Lung (tissue), 12 donors: ENCODE data around the gene MT1F. TPM values are rescaled to one million over a fixed set of nuclear protein-coding genes. Genes with fewer than 3 reads are reported as not detected.
"Not testable (repeated sequence)": the region's sequence is repeated elsewhere in the genome, so short reads cannot be mapped to it uniquely, and the experiment has no call there.

ENCODE experiments used
- ATAC-seq: fragments of 200-7000 bp; cut with Tn5 transposase; one replicate; pipeline ENCODE4 v1.9.1; 2020; ENCODE audit warnings: moderate number of reproducible peaks; ENCODE audit not compliant: insufficient read depth, low FRiP score
- DNase-seq, 3 donors: peaks; one replicate each; pipeline ENCODE4 v3.0.0-alpha.2; 2013 to 2017
- H3K27ac ChIP-seq, 2 donors: one replicate each; pipeline ENCODE4 v1.5.1; 2013; ENCODE audit warnings: mild to moderate bottlenecking in 2 of 2, moderate library complexity in 2 of 2, control low read depth in 1 of 2, inconsistent platforms in 1 of 2, low read depth in 1 of 2, low read length in 1 of 2
- H3K27me3 ChIP-seq, 3 donors: one replicate each; pipeline ENCODE4 v1.5.1; 2013; ENCODE audit warnings: low read length in 2 of 3; ENCODE audit not compliant: control insufficient read depth in 3 of 3, insufficient read depth in 3 of 3
- H3K36me3 ChIP-seq, 4 donors: one replicate each; pipeline ENCODE4 v1.5.1; 2013; ENCODE audit warnings: low read length in 4 of 4, mild to moderate bottlenecking in 1 of 4, moderate library complexity in 1 of 4; ENCODE audit not compliant: control insufficient read depth in 4 of 4, insufficient read depth in 4 of 4
- H3K4me1 ChIP-seq, 5 donors: one replicate each; pipeline ENCODE4 v1.5.1; 2013; ENCODE audit warnings: low read length in 5 of 5, mild to moderate bottlenecking in 2 of 5, moderate library complexity in 1 of 5; ENCODE audit not compliant: control insufficient read depth in 5 of 5, insufficient read depth in 5 of 5
- H3K4me3 ChIP-seq: one replicate; pipeline ENCODE4 v1.5.1; 2013; ENCODE audit warnings: mild to moderate bottlenecking, control low read depth, moderate library complexity
- H3K9ac ChIP-seq, 2 donors: one replicate each; pipeline ENCODE4 v1.5.1; 2013; ENCODE audit warnings: low read length in 2 of 2, control low read depth in 1 of 2; ENCODE audit not compliant: insufficient read depth in 1 of 2
- H3K9me3 ChIP-seq, 4 donors: one replicate each; pipeline ENCODE4 v1.5.1; 2013; ENCODE audit warnings: low read length in 3 of 4, mild to moderate bottlenecking in 1 of 4, moderate library complexity in 1 of 4; ENCODE audit not compliant: control insufficient read depth in 4 of 4, insufficient read depth in 3 of 4
- WGBS, 2 donors: extraction: QIAGEN DNeasy Blood & Tissue Kit; methylation state at CpG; one replicate each; pipeline ENCODE4 v1.1.7; 2013; 5-methylcytosine and 5-hydroxymethylcytosine counted together
- polyA plus RNA-seq, 2 donors: library from polyadenylated mRNA; stranded (reverse); fragments of 200-250 nt; gene quantifications; one replicate each; pipeline ENCODE4 v1.2.1, GENCODE V29; 2013
- total RNA-seq, 2 donors: library from RNA; depleted of rRNA in 1 of 2; stranded (reverse); fragments of >200 nt in 1 of 2; gene quantifications; one replicate each; pipeline ENCODE4 v1.2.1, GENCODE V29; 2014 to 2021
- TF ChIP-seq, protein P1 (sequence below): IDR thresholded peaks from 2 replicates; pipeline ENCODE4 v1.5.1; 2012; ENCODE audit warnings: mild to moderate bottlenecking; ENCODE audit errors: control extremely low read depth, extremely low read depth
- donor health status: control.
- donor health status: control.
- donor health status: Bipolar disorder and iron deficiency.
- donor health status: healthy.
- donor health status: DM: yes; HTN: yes; CAD: no.

MT1F gene
- total and polyA plus RNA-seq, 4 donors, result 3.6 to 42.0 (median 20.9) TPM

DNA sequence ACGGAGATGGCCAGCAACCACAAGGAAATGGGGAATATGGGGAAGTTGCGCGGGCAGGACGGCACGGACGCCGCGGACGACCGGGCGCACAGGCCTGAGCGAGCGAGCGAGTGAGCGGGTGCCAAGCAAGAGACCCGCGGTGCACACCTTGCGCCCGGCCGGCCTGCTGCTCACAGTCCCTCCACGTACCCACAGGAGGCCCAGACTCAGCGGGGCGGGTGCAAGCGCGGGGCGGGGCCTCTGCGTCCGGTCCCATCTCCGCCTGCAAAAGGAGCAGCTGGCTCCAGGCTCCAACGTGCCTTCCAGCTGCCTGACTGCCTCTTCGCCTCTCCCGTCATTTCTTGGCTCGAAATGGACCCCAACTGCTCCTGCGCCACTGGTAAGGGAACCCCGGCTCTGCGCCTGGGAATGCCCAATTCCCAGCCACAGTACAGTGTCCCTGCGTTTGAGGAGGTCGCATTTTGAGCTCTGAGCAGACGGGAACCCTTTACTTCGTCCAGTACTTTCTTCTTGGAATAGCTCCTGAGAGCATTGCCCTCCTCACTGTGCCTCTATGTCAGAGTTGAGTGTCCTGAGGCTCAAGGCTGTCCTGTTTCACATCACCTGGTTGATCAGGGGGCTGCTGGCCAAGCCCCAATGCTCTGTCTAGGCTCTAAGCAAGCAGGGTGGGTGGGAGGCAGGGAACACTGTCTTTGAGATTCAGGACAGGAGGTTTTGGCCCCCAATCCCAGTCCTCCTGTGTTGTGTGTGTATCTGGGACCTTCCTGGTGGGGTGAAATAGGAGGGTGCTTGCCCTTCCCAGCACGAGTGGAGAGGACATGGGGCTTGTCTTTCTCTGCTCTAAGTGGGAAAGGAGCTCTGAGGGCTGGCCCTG lies 40.3 kb upstream of the MT1F start:
- H3K4me1 ChIP-seq, result peaks cover 0 to 14% (median 7%) of the 10 kb centered on the region in 5 donors
- ATAC-seq (peak; percentile 85), DNase-seq (peak; percentile 90 to 95 (median 92))
- peak overlapping the region in 1 of 2 donors; percentile 75 for H3K27ac ChIP-seq
- 2 to 4% methylated on average over 36 to 41 of the region's 41 CpGs for WGBS, 2 donors
- peaks cover 0 to 2% (median 0%) of the 10 kb centered on the region in 4 donors for H3K9me3 ChIP-seq
- peak overlapping the region; percentile 1 for H3K4me3 ChIP-seq
- TF ChIP-seq, protein P1, sequence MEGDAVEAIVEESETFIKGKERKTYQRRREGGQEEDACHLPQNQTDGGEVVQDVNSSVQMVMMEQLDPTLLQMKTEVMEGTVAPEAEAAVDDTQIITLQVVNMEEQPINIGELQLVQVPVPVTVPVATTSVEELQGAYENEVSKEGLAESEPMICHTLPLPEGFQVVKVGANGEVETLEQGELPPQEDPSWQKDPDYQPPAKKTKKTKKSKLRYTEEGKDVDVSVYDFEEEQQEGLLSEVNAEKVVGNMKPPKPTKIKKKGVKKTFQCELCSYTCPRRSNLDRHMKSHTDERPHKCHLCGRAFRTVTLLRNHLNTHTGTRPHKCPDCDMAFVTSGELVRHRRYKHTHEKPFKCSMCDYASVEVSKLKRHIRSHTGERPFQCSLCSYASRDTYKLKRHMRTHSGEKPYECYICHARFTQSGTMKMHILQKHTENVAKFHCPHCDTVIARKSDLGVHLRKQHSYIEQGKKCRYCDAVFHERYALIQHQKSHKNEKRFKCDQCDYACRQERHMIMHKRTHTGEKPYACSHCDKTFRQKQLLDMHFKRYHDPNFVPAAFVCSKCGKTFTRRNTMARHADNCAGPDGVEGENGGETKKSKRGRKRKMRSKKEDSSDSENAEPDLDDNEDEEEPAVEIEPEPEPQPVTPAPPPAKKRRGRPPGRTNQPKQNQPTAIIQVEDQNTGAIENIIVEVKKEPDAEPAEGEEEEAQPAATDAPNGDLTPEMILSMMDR, result no peak
- no peak overlapping the region for H3K9ac ChIP-seq
- peaks cover 0 to 40% (median 6%) of the 10 kb centered on the region in 3 donors for H3K27me3 ChIP-seq
- no peaks in the 10 kb centered on the region for H3K36me3 ChIP-seq

DNA sequence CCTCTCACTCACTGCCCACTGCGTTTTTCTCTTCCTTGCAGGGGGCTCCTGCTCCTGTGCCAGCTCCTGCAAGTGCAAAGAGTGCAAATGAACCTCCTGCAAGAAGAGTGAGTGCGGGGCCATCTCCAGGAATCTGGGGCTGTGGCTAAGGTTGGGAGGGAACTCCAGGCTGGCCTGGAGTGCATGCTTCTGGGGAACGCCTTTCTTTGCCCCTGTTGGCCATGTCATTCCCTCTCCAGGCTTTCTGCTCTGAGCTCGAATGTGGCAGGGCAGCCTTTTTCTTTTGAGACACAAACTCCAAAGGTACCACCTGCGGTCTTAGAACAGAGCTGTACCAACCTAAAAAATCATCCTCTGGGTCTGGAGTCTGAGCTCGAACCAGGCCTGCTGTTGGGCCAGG lies 39.6 kb upstream of the MT1F start:
- H3K27ac ChIP-seq, result no peak overlapping the region
- peaks cover 0 to 2% (median 0%) of the 10 kb centered on the region in 4 donors for H3K9me3 ChIP-seq
- DNase-seq (no peak), ATAC-seq (no peak)
- WGBS, 2 donors, result 50 to 83% methylated on average over 6 of the region's 6 CpGs
- H3K36me3 ChIP-seq, result no peaks in the 10 kb centered on the region
- no peak overlapping the region for H3K4me3 ChIP-seq
- TF ChIP-seq, protein P1, result no peak
- no peak overlapping the region for H3K9ac ChIP-seq
- H3K27me3 ChIP-seq, result peaks cover 0 to 40% (median 6%) of the 10 kb centered on the region in 3 donors
- H3K4me1 ChIP-seq, result peaks cover 0 to 14% (median 7%) of the 10 kb centered on the region in 5 donors

DNA sequence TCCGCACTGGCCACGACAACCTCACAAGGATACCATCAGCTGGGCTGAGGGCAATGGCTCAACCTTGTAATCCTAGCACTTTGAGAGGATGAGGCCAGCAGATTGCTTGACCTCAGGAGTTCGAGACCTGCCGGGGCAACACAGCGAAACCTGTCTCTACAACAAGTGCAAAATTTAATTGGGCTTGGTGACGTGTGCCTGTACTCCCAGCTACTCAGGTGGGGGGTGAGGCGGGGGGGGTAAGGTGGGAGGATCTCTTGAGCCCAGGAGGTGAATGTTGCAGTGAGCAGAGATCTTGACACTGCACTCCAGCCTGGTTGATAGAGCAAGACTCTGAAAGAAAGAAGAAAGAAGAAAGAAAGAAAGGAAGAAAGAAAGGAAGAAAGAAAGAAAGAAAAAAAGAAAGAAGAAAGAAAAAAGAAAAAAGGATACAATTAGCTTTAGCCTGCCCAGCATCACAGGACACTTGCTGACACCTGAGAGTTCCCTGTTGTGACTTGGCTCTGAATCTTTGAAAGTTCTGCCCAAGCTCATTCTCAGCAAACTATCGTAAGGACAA lies 37.3 kb upstream of the MT1F start:
- 78 to 90% methylated on average over 8 of the region's 8 CpGs for WGBS, 2 donors
- no peak for DNase-seq
- Histone ChIP-seq H3K9ac (no peak overlapping the region), H3K9me3 (peaks cover 0 to 2% (median 0%) of the 10 kb centered on the region in 4 donors), H3K27ac (no peak overlapping the region), H3K4me3 (no peak overlapping the region), H3K4me1 (peaks cover 0 to 18% (median 7%) of the 10 kb centered on the region in 5 donors), H3K27me3 (peaks cover 0 to 45% (median 12%) of the 10 kb centered on the region in 3 donors), H3K36me3 (no peaks in the 10 kb centered on the region)
- TF ChIP-seq, protein P1, result no peak
- ATAC-seq, result no peak

DNA sequence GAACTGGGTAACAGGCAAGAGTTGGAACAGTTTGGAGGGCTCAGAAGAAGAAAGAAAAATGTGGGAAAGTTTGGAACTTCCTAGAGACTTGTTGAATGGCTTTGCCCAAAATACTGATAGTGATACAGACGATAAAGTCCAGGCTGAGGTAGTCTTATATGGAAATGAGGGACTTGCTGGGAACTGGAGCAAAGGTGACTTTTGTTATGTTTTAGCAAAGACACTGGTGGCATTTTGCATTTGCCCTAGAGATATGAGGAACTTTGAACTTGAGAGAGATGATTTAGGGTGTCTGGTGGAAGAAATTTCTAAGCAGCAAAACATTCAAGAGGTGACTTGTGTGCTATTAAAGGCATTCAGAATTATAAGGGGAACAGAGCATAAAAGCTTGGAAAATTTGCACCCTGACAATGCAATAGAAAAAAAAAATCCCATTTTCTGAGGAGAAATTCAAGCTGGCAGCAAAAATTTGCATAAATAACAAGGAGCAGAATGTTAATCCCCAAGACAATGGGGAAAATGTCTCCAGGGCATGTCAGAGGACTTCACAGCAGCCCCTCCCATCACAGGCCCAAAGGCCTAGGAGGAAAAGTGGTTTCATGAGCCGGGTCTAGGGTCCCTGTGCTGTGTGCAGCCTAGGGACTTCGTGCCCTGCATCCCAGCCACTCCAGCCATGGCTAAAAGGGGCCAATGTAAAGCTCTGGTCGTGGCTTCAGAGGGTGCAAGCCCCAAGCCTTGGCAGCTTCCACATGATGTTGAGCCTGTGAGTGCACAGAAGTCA lies 35.9 kb upstream of the MT1F start:
- ATAC-seq, H3K9ac ChIP-seq, H3K36me3 ChIP-seq, H3K27ac ChIP-seq, H3K9me3 ChIP-seq, H3K4me3 ChIP-seq, DNase-seq: not testable (repeated sequence)
- Histone ChIP-seq H3K4me1 (peaks cover 0 to 25% (median 7%) of the 10 kb centered on the region in 5 donors), H3K27me3 (peaks cover 0 to 43% (median 16%) of the 10 kb centered on the region in 3 donors)
- WGBS, 2 donors, result 83 to 94% methylated on average over 4 of the region's 4 CpGs

DNA sequence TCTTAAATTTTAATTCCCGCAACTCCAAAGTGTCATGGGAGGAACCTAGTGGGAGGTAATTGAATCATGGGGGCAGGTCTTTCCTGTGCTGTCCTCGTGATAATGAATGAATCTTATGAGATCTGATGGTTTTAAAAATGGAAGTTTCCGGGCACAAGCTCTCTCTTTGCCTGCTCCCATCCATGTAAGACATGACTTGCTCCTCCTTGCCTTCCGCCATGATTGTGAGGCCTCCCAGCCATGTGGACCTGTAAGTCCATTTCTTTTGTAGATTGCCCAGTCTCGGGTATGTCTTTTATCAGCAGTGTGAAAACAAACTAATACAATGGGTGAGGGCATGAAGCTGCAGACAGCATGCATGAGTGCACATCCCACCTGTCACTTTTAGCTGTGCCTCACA lies 34.6 kb upstream of the MT1F start:
- DNase-seq, H3K9ac ChIP-seq, H3K9me3 ChIP-seq, H3K27ac ChIP-seq, H3K4me3 ChIP-seq, H3K36me3 ChIP-seq, ATAC-seq: not testable (repeated sequence)
- Histone ChIP-seq H3K27me3 (peaks cover 0 to 34% (median 17%) of the 10 kb centered on the region in 3 donors), H3K4me1 (peaks cover 0 to 15% (median 0%) of the 10 kb centered on the region in 5 donors)
- 91 to 96% methylated on average over 5 of the region's 5 CpGs for whole genome bisulfite sequencing, 2 donors
